HG02870 (cell line): ENCODE data around the gene PTPRN2.

Source experiments
- ATAC-seq: cut with Tn5 transposase; IDR thresholded peaks from one replicate; pipeline ENCODE4 v1.9.1; 2021; ENCODE audit warnings: mild to moderate bottlenecking, moderate library complexity; ENCODE audit not compliant: unreplicated experiment

Gene PTPRN2

GRCh38 chr7:158027646-158028045 is 560.0 kb downstream of the PTPRN2 start:
- no peak for ATAC-seq

GRCh38 chr7:158026636-158027265 is 560.9 kb downstream of the PTPRN2 start:
- ATAC-seq, result no peak

- ATAC-seq, result no peak
Observed at GRCh38 chr7:158025686-158026600, 561.7 kb downstream of the PTPRN2 start.

DNA sequence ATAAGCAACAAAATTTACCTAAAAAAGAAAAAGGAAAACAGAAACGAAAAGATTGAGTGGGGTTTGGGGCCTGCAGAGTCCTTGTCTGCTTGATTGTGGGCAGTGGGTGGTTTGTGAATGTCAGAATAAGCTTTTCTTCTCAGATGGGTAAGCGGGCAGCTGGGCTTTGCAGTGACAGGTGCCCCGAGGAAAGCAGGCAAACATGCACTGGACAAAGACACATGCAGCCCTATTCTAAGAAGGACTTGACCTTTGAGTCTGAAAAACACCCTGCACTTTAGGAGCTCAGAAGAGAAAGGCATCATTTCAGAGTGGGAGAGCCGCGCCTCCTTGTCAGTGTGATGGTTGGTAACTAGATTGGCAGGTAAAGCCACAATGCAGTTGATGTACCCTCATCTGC is 562.7 kb downstream of the PTPRN2 start:
- ATAC-seq, result no peak

- no peak for ATAC-seq
Observed at GRCh38 chr7:158024351-158024715, 563.3 kb downstream of the PTPRN2 start.

GRCh38 chr7:158023681-158024350 is 563.8 kb downstream of the PTPRN2 start:
- no peak for ATAC-seq

DNA sequence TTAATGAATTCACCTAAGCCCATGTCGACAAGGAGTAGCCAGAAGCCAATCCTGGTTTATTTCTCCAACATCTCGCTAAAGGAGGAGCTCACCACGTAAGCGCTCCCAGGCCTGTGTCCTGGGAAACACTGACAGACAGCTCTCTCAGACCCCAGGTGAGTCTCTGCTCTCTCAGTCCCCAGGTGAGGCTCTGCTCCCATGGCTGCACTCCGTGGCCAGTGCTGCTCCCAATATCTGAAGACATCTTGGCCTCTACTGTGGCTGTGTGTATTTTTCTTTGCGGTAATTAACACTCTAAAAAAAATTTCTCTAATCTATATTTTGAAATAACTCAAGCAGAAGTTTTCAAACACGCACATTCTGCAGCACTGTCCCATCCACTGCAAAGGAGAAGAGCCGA is 564.5 kb downstream of the PTPRN2 start:
- ATAC-seq, result no peak

DNA sequence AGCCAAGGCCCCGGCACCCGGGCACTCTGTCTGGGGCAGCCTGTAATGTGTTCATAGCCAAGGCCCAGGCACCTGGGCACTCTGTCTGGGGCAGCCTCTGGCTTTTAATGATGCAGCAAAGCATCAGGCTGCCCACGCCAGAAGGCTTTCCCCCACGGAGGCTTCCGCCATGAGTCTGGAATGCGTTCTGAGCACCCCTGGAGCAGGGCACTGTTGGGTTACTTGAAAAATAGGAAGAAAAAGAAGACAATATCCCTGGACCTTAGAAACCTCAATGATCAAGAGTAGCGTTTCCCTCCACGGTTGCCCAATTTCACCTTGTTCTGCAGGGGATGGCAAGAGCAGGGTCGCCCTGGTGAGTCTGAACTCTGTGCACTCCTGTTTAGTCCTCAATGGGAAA is 565.0 kb downstream of the PTPRN2 start:
- ATAC-seq, result no peak

DNA sequence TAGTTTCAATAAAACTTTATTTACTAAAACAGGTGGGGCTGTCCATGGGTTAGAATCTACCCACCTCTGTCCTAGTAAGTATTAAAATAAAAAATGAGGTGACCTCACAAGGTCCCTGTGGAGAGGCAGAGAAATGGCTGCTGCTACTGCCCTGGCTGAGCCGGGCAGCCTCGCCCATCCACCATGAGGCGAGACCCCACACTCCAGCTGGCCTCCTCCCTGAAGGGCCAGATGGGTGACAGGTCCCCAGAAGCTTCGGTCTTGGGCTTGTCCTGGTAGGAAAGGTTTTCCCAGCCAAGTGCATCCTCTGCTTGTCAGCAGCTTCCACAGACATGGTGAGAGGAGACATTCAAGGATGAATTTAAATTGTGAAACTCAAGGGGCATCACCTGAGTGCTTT is 565.8 kb downstream of the PTPRN2 start:
- no peak for ATAC-seq

DNA sequence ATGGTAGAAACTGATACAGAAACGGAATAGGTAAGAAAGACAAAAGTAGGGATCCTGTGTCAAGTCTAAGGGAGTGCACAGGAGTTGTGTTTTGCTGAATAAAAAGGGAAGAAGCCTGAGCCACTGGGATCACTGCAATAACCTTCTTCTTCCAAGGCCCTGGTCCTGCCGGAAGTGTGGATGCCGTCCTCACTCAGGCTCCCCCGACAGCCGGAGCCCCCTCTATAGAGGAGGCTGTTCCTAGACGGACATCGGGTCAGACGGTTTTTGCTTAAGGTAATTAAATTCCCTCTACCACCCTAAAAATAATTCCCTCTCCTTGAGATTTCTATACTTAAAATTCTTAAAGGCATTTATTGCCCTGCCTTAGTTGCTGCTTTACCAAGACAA is 566.9 kb downstream of the PTPRN2 start:
- no peak for ATAC-seq

GRCh38 chr7:158019726-158020705 is 567.6 kb downstream of the PTPRN2 start:
- ATAC-seq, result no peak

GRCh38 chr7:158018971-158019645 is 568.5 kb downstream of the PTPRN2 start:
- no peak for ATAC-seq

GRCh38 chr7:158018098-158018762 is 569.4 kb downstream of the PTPRN2 start:
- ATAC-seq, result no peak

DNA sequence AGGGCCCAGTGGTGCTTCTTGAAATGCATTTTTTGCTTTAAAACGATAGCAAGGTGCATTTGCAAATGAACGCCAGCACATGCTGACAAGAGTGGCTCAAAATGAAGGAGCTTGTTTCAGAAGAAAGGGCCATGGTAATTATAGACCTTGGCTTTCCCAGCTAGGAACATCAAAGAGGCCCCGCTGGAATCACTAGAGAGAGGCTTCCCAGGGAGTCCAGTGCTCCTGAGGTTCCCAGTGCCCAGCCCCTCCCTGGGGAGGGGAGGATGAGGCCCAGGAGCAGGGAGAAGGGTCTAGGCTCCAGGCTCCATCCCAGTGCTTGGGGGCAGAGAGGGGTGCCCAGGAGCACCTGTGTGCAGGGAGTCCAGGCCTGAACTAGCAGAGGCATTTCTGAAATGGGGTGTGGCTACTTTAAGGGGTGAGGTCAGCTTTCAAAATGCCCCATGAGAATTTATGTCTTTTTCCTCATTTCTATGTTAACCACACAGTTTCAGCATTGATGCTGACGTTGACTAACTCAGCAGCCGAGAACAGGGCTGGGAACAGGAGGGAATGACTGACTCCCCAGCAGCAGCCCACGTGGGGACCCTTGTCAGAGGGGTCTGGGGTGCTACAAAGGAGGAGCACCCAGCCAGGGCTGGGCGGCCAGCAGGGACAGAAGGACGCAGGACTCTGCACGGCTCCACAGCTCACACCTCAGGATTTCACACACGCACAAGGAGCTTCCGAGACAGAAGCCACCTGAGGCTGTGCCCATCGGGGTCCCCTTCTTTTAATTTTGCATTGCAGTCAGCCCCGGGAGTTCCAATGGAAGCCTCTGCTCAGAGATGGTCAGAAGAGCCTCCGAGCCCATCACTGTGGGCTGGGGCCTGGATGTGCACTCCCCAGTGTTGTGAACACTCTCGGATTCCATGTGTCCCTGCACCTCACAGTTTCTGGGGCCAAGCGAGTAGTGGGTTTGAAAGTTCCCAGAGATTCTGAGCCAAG is 570.2 kb downstream of the PTPRN2 start:
- ATAC-seq, result no peak

DNA sequence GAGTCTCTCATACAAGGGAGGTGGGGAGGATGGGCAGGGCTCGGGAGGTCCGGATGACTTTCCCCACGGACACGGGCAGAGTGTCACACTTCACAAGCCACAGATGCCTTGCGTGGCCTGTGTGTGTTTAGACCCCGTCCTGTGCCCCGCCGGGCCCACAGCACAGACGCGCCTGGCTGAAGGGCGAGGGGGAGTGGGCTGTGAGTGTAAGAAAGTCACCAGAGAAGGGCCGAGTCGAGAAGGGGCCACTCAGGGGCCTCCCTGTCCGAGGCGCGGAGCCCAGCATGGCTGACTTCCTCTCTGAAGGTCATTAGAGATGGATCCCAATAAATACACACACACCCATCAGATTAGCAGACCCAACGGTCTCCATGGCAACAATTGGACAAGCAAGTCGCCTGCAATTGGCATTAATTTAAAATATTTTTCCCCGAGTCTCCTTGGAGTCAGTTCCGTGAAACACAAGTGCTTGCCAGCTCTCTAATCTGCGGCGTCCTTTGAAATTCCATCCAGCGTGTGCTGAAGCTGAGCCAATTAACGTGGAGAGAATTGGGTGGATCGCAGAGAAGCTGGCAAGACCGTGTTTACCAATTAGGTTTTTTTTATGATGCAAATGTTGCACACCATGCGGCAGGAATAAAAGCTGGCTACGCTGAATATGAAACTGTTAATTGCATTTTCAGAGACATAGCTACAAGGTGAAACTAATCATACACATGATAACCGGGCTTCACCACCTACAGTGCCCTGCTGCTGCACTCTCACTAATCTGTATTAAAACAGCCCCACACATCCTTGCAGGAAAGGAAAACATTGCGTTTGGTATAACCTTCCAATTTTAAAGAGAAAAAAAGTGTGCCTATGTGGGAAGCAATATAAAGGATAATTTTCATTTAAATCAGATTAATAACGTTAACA is 571.2 kb downstream of the PTPRN2 start:
- ATAC-seq, result no peak

DNA sequence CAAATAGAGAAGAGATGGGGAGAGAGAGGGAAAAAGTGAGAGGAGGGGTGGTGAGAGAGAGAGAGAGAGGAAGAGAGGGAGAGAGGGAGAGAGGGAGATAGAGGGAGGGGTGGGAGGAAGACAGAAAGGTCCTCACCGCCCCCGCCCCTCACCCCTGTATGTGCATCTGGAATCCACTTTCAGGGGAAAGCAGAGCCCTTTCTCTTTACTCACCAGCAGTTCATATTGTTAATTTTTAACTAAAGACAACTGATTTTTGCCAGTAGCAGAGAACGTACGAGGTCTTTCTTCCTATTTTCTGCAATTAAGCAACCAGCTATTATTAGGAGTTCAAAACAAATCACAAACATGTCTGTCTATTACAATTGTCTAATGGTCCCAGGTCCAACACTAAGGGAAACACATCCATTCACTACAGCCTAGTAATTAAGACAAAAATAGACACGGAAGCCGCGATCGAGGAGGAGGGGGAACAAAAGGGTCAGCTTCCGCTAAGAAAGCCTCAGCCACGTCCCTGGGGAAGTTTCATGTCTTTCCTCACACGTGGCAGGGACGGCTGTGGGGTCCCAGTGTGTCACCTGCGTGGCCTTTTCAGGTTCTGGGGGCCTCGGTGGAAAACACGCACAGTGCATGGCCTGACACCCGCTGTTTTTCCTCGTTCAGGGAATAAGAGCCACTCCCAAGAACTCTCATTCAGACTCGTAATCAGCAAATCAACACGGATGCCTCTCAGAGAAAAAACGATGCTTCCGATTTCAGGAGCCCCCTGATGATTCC is 572.0 kb downstream of the PTPRN2 start:
- ATAC-seq, result no peak

DNA sequence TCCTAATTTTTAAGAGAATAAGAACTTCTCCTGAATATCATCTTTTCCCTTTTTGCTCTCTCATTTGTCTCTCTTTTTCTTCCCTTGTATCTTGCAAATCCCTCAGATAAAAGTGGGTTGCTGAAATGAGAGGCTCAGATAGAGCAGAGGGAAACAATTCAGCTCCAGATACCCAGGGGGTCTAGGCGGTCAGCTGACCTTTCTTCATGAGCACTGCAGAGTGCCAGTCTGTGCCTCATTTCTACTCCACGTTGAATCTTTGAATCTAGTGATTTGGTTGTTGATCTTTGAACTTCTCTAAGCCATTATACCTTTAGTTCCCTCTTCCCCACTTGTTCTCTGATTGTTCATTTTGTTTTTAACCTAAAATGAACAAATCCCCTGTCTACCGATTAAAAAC is 572.6 kb downstream of the PTPRN2 start:
- no peak for ATAC-seq
